Heart right ventricle (tissue), 16 donors: Measurements from ENCODE around the gene ST8SIA2. TPM values are rescaled to one million over a fixed set of nuclear protein-coding genes. Genes with fewer than 3 reads are reported as not detected.

Experiments
- ATAC-seq, 8 donors: fragments of 200-7000 bp; cut with Tn5 transposase; one replicate each; pipeline ENCODE4 v1.9.1; 2020; ENCODE audit warnings: mild to moderate bottlenecking in 8 of 8, moderate library complexity in 8 of 8, moderate number of reproducible peaks in 1 of 8
- DNase-seq, 2 donors: peaks; one replicate each; pipeline ENCODE4 v3.0.0-alpha.2; 2020
- H3K27ac ChIP-seq, 10 donors: fragments of 200-600 bp; sonication (generic) in 2 of 10; one replicate each; pipeline versions ENCODE4 v1.5.0 to v1.8.0; 2020 to 2022; ENCODE audit warnings: mild to moderate bottlenecking in 3 of 10
- H3K27me3 ChIP-seq, 7 donors: fragments of 200-600 bp; one replicate each; pipeline ENCODE4 v1.8.0; 2021 to 2022; ENCODE audit warnings: mild to moderate bottlenecking in 2 of 7
- H3K36me3 ChIP-seq, 9 donors: fragments of 200-600 bp; sonication (generic) in 1 of 9; one replicate each; pipeline versions ENCODE4 v1.5.0 to v1.8.0; 2020 to 2022; ENCODE audit warnings: mild to moderate bottlenecking in 2 of 9
- H3K4me1 ChIP-seq, 9 donors: fragments of 200-600 bp; sonication (generic) in 1 of 9; one replicate each; pipeline versions ENCODE4 v1.5.0 to v1.8.0; 2020 to 2022; ENCODE audit warnings: mild to moderate bottlenecking in 4 of 9
- H3K4me3 ChIP-seq, 10 donors: fragments of 200-600 bp; sonication (generic) in 2 of 10; one replicate each; pipeline versions ENCODE4 v1.5.0 to v1.8.0; 2020 to 2022; ENCODE audit warnings: mild to moderate bottlenecking in 7 of 10, moderate library complexity in 2 of 10
- H3K9me3 ChIP-seq, 11 donors: fragments of 200-600 bp in 10 of 11; sonication (generic) in 2 of 11; one replicate each; pipeline versions ENCODE4 v1.5.0 to v1.8.0; 2013 to 2022; ENCODE audit warnings: mild to moderate bottlenecking in 2 of 11, control low read depth in 1 of 11, moderate library complexity in 1 of 11
- CTCF ChIP-seq, 9 donors: fragments of 200-600 bp; sonication (generic) in 2 of 9; IDR thresholded peaks; one replicate each; pipeline versions ENCODE4 v1.5.0 to v1.8.0; 2021 to 2022; ENCODE audit warnings: antibody characterized with exemption in 9 of 9, mild to moderate bottlenecking in 5 of 9, moderate library complexity in 1 of 9
- WGBS, 2 donors: extraction: QIAGEN DNeasy Blood & Tissue Kit; methylation state at CpG; one replicate each; pipeline ENCODE4 v1.1.7; 2013; ENCODE audit warnings: inconsistent platforms in 1 of 2; 5-methylcytosine and 5-hydroxymethylcytosine counted together
- intact Hi-C, 10 donors: fragments of 100-400 bp; cut with DNase I; formaldehyde crosslinking; loops; one replicate each; pipeline versions ENCODE4 v1.11.1 to v1.14.2; 2022
- polyA plus RNA-seq, 2 donors: library from polyadenylated mRNA; stranded (reverse); fragments of 200-250 nt; gene quantifications; one replicate each; pipeline ENCODE4 v1.2.3, GENCODE V29; 2013
- total RNA-seq, 10 donors: library from RNA; stranded (reverse); fragmentation: NEBNext Ultra II Directional in 3 of 10; extraction: Animal tissue kit (Norgen Biotek cat#: 25700) in 3 of 10; gene quantifications; one replicate each; pipeline versions ENCODE4 v1.2.1 to v1.2.4, GENCODE V29; 2021 to 2023
- donor health status: Arrhythmogenic right ventricular cardiomyopathy.
- donor health status: ischemic (EF 13 %, LVEDD 7.1; RV severe dilation, severe dysfunction).
- donor health status: healthy with polysubstance abuse.
- donor health status: DM: no; HTN: yes; CAD: no.
- donor health status: DM: no; HTN: no; CAD: no.
- donor health status: ischemic (EF 25% LVEDD 6.9; RV normal size, moderate dysfunction).
- donor health status: ischemic (EF 25% LVEDD 5.7; RV mildly dilated, moderate dysfunction).
- donor health status: healthy.
- donor health status: DM: yes; HTN: yes; CAD: no.
- donor health status: Ischemic cardiomyopathy.
- donor health status: ischemic (EF 35%, LVEDD 5.7; RV mildly dilated, moderate dysfunction).
- donor health status: nonischemic (EF 11% LVEDD 7.7; RV severe dilation, severe dysfunction).
- donor health status: DM: yes; HTN: yes; CAD: no.
- donor health status: PGD.
- donor health status: ischemic (EF 29% LVEDD 5.4; RV normal size, mild dysfunction).
- donor health status: nonischemic (EF 23%, LVEDD 6.1; RV moderate dilation, normal function).

Gene ST8SIA2
- total and polyA plus RNA-seq, 12 donors: 0.23 to 12.2 (median 3.2) TPM

DNA sequence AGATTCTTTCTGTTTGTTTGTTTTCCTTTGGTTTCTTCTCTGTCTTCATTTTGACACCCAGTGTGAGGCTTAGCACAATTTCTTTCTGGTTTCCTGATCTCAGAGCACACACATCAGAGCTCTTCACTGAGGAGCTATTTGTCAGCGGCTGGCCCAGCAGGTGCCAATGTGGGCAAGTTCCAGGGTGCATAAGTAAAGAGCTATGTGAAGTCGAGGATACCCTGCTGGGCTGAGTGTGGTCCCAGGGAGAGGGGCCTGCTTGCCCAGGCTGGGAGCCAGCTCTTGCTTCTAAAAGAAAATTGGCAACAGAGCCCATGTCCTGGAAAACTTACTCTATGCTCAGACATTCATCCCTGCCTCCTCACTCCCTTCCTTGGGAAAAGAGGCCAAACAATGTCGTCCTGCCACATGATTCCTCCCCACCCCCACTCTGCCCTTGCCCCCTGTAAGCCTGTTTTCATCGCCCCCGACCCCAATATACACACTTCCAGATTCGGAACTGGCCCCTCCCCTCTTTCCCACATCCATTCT lies 101.2 kb downstream of the ST8SIA2 start:
- Histone ChIP-seq H3K27me3 (peaks cover 0 to 47% (median 35%) of the 10 kb centered on the region in 7 donors), H3K4me3 (no peak overlapping the region), H3K4me1 (no peaks in the 10 kb centered on the region), H3K36me3 (no peaks in the 10 kb centered on the region), H3K9me3 (peaks cover 0 to 12% (median 4%) of the 10 kb centered on the region in 11 donors), H3K27ac (no peak overlapping the region)
- DNase-seq: no peak
- intact Hi-C loops: no loop called here
- TF ChIP-seq CTCF (IDR thresholded peaks at IDR 0.05): no peak
- ATAC-seq: no peak
- 47 to 56% methylated on average over 6 of the region's 6 CpGs for WGBS, 2 donors

GRCh38 chr15:92495446-92495845 lies 101.8 kb downstream of the ST8SIA2 start:
- ATAC-seq (no peak), DNase-seq (no peak)
- TF ChIP-seq CTCF (IDR thresholded peaks at IDR 0.05): no peak
- H3K4me3 ChIP-seq: no peak overlapping the region
- no peak overlapping the region for H3K27ac ChIP-seq
- 81 to 83% methylated on average over 3 of the region's 3 CpGs for WGBS, 2 donors
- peaks cover 0 to 7% (median 0%) of the 10 kb centered on the region in 11 donors for H3K9me3 ChIP-seq
- no peaks in the 10 kb centered on the region for H3K36me3 ChIP-seq
- intact Hi-C loops: no loop called here
- peaks cover 0 to 53% (median 41%) of the 10 kb centered on the region in 7 donors for H3K27me3 ChIP-seq
- no peaks in the 10 kb centered on the region for H3K4me1 ChIP-seq

- ATAC-seq (no peak), DNase-seq (no peak)
- no peaks in the 10 kb centered on the region for H3K36me3 ChIP-seq
- no peak overlapping the region for H3K4me3 ChIP-seq
- H3K4me1 ChIP-seq: no peaks in the 10 kb centered on the region
- TF ChIP-seq CTCF (IDR thresholded peaks at IDR 0.05): no peak
- 69 to 77% methylated on average over 13 of the region's 13 CpGs for WGBS, 2 donors
- intact Hi-C loops: no loop called here
- H3K27ac ChIP-seq: no peak overlapping the region
- H3K27me3 ChIP-seq: peaks cover 0 to 62% (median 45%) of the 10 kb centered on the region in 7 donors
- H3K9me3 ChIP-seq: no peaks in the 10 kb centered on the region
Measured at GRCh38 chr15:92499731-92500530, 106.2 kb downstream of the ST8SIA2 start.

DNA sequence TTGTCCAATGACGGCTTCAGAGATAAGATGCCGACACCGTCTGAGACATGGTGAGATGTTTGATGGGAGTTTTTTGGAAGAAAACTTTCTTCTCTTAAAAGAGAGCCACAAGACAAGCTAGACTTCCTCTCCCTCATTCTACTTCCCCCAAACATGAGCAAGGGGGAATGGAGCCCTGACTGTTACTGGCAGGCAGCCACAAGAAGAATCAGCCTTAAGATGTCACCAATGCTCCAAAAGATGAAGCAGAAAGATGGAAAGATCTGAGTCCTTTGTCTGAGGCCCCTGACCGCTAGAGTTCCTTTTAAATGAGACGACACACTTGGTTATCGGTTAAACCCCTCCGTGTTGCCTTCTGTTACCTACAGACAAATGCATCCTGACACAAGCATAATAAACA lies 108.7 kb downstream of the ST8SIA2 start:
- ATAC-seq (no peak), DNase-seq (no peak)
- Histone ChIP-seq H3K27me3 (peaks cover 0 to 48% (median 30%) of the 10 kb centered on the region in 7 donors), H3K9me3 (peaks cover 0 to 9% (median 5%) of the 10 kb centered on the region in 11 donors), H3K36me3 (no peaks in the 10 kb centered on the region), H3K4me3 (no peak overlapping the region), H3K4me1 (no peaks in the 10 kb centered on the region), H3K27ac (no peak overlapping the region)
- WGBS, 2 donors: 70 to 74% methylated on average over 7 of the region's 7 CpGs
- TF ChIP-seq CTCF (IDR thresholded peaks at IDR 0.05): no peak
- intact Hi-C loops: no loop called here
